Measurements from ENCODE around the gene HNF1B.
A peak's percentile ranks its signal among the peaks of the same experiment; 100 is the strongest.

Gene HNF1B

GRCh38 chr17:37781451-37781850 is 36.6 kb upstream of the HNF1B start:
- no peaks in the 10 kb centered on the region for H4K20me1 ChIP-seq (ENCODE audit: insufficient read depth)
- no peaks in the 10 kb centered on the region for H3K36me3 ChIP-seq (ENCODE audit: insufficient read depth)
- H2AFZ ChIP-seq (ENCODE audit: low read depth): no peak overlapping the region
- H3K9ac ChIP-seq: no peak overlapping the region
- no peak overlapping the region for H3K4me3 ChIP-seq (IDR thresholded peaks at IDR 0.05; ENCODE audit: insufficient read depth, low read depth, low read length)
- H3K27ac ChIP-seq: no peak overlapping the region
- H3K79me2 ChIP-seq (ENCODE audit: insufficient read depth, low read depth): no peaks in the 10 kb centered on the region
- no peak for TF ChIP-seq CTCF (conservative IDR thresholded peaks at IDR 0.05; ENCODE audit: low read depth, low read length)
- no peaks in the 10 kb centered on the region for H3K27me3 ChIP-seq (ENCODE audit: insufficient read depth, low read depth)
- no peaks in the 10 kb centered on the region for H3K4me1 ChIP-seq (ENCODE audit: low read depth, poor library complexity, severe bottlenecking)
- H3K4me2 ChIP-seq: no peak overlapping the region

- peaks cover 18% of the 10 kb centered on the region for H3K4me1 ChIP-seq (ENCODE audit: low read depth, poor library complexity, severe bottlenecking)
- H3K79me2 ChIP-seq (ENCODE audit: insufficient read depth, low read depth): no peaks in the 10 kb centered on the region
- H3K4me3 ChIP-seq (IDR thresholded peaks at IDR 0.05; ENCODE audit: insufficient read depth, low read depth, low read length): no peak overlapping the region
- TF ChIP-seq CTCF (conservative IDR thresholded peaks at IDR 0.05; ENCODE audit: low read depth, low read length): no peak
- no peak overlapping the region for H3K9ac ChIP-seq
- H3K27me3 ChIP-seq (ENCODE audit: insufficient read depth, low read depth): no peaks in the 10 kb centered on the region
- H3K27ac ChIP-seq: no peak overlapping the region
- no peaks in the 10 kb centered on the region for H4K20me1 ChIP-seq (ENCODE audit: insufficient read depth)
- no peaks in the 10 kb centered on the region for H3K36me3 ChIP-seq (ENCODE audit: insufficient read depth)
- H2AFZ ChIP-seq (ENCODE audit: low read depth): no peak overlapping the region
- H3K4me2 ChIP-seq: no peak overlapping the region
Observed at GRCh38 chr17:37779554-37779953, 34.7 kb upstream of the HNF1B start.

DNA sequence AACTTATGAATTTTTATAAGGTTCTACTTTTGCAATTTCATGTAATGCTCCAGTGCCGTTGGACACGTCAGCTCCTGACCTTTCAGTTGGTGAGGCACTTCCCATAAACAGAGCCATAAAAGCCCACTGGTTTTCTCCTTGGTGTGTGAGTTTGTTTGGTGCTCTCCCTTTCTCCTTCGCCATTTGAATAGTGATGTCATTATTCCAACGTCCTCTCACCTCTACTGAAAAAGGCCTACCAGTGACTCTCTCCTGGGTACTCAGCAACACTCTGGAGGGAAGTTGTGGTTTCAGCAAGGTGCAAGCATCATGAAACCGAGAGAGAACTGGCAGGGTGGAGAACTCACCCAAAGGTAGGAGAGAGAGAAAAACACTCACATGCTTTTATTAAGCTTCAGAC is 29.6 kb upstream of the HNF1B start:
- no peaks in the 10 kb centered on the region for H3K79me2 ChIP-seq (ENCODE audit: insufficient read depth, low read depth)
- no peaks in the 10 kb centered on the region; the same call in 1 of the 2 replicates for H3K27me3 ChIP-seq (ENCODE audit: insufficient read depth, low read depth)
- no peak overlapping the region for H3K4me3 ChIP-seq (IDR thresholded peaks at IDR 0.05; ENCODE audit: insufficient read depth, low read depth, low read length)
- peak overlapping the region; percentile 22 for H3K4me2 ChIP-seq
- H3K36me3 ChIP-seq (ENCODE audit: insufficient read depth): no peaks in the 10 kb centered on the region
- H3K4me1 ChIP-seq (ENCODE audit: low read depth, poor library complexity, severe bottlenecking): peaks cover 31% of the 10 kb centered on the region
- no peak overlapping the region for H3K27ac ChIP-seq
- H2AFZ ChIP-seq (ENCODE audit: low read depth): no peak overlapping the region
- no peak overlapping the region for H3K9ac ChIP-seq
- no peak for TF ChIP-seq CTCF (conservative IDR thresholded peaks at IDR 0.05; ENCODE audit: low read depth, low read length)
- H4K20me1 ChIP-seq (ENCODE audit: insufficient read depth): no peaks in the 10 kb centered on the region

DNA sequence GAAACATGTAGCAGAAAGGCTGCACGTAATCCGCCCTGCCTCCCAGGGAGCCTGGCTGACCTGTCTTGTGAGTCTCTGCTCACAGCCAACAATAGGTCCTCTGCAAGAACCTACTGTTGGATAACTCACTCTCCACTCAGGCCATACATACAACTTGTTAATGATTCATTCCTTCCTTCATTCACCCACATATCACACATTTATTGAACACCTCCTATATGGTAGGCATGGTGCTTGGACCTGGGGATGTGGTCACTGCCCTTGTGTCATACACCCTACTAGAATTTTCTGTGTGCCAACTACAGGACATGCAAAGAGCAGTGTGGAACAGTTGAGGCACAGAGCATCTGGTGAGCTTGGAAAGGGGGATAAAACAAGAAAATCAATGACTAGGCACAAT is 28.1 kb upstream of the HNF1B start:
- Histone ChIP-seq H3K79me2 (ENCODE audit: insufficient read depth, low read depth) (no peaks in the 10 kb centered on the region), H4K20me1 (ENCODE audit: insufficient read depth) (no peaks in the 10 kb centered on the region), H3K4me1 (ENCODE audit: low read depth, poor library complexity, severe bottlenecking) (peaks cover 31% of the 10 kb centered on the region), H3K4me2 (no peak overlapping the region), H3K9ac (no peak overlapping the region), H3K27ac (no peak overlapping the region), H3K36me3 (ENCODE audit: insufficient read depth) (no peaks in the 10 kb centered on the region), H3K27me3 (ENCODE audit: insufficient read depth, low read depth) (no peaks in the 10 kb centered on the region; the same call in 1 of the 2 replicates), H3K4me3 (IDR thresholded peaks at IDR 0.05; ENCODE audit: insufficient read depth, low read depth, low read length) (no peak overlapping the region), H2AFZ (ENCODE audit: low read depth) (no peak overlapping the region)
- no peak for TF ChIP-seq CTCF (conservative IDR thresholded peaks at IDR 0.05; ENCODE audit: low read depth, low read length)
